CD4-positive, alpha-beta T cell treated with Interleukin-4 for 4 hours (primary cell): ENCODE results near the gene CXCR6.

Experiments used
- DNase-seq: peaks from one replicate; pipeline ENCODE4 v3.0.0-alpha.2; 2020

Gene CXCR6

GRCh38 chr3:45949432-45949831 lies 6.2 kb downstream of the CXCR6 start:
- DNase-seq = no peak

GRCh38 chr3:45950131-45950530 lies 6.9 kb downstream of the CXCR6 start:
- no peak for DNase-seq

- DNase-seq = peak; percentile 73
Observed at GRCh38 chr3:45950686-45951600, 7.7 kb downstream of the CXCR6 start.

- no peak for DNase-seq
Observed at GRCh38 chr3:45951946-45952345, 8.7 kb downstream of the CXCR6 start.

- DNase-seq = no peak
Observed at GRCh38 chr3:45952456-45952855, 9.2 kb downstream of the CXCR6 start.

GRCh38 chr3:45953536-45953935 lies 10.3 kb downstream of the CXCR6 start:
- DNase-seq = no peak

GRCh38 chr3:45954306-45954705 lies 11.0 kb downstream of the CXCR6 start:
- no peak for DNase-seq

- DNase-seq = no peak
Observed at GRCh38 chr3:45955017-45955647, 11.9 kb downstream of the CXCR6 start.

- DNase-seq = no peak
Observed at GRCh38 chr3:45955706-45956105, 12.4 kb downstream of the CXCR6 start.

- no peak for DNase-seq
Observed at GRCh38 chr3:45957586-45957985, 14.3 kb downstream of the CXCR6 start.

GRCh38 chr3:45958321-45958791 lies 15.1 kb downstream of the CXCR6 start:
- no peak for DNase-seq

- no peak for DNase-seq
Observed at GRCh38 chr3:45959201-45959600, 15.9 kb downstream of the CXCR6 start.

GRCh38 chr3:45960289-45960688 lies 17.0 kb downstream of the CXCR6 start:
- no peak for DNase-seq

- DNase-seq = peak; percentile 34
Observed at GRCh38 chr3:45962033-45962432, 18.8 kb downstream of the CXCR6 start.

GRCh38 chr3:45964139-45964538 lies 20.9 kb downstream of the CXCR6 start:
- DNase-seq = no peak

GRCh38 chr3:45965253-45965652 lies 22.0 kb downstream of the CXCR6 start:
- no peak for DNase-seq

- peak; percentile 54 for DNase-seq
Observed at GRCh38 chr3:45965653-45966052, 22.4 kb downstream of the CXCR6 start.

- no peak for DNase-seq
Observed at GRCh38 chr3:45966371-45966791, 23.1 kb downstream of the CXCR6 start.

GRCh38 chr3:45966950-45967640 lies 23.8 kb downstream of the CXCR6 start:
- no peak for DNase-seq

GRCh38 chr3:45967724-45968123 lies 24.5 kb downstream of the CXCR6 start:
- no peak for DNase-seq

- no peak for DNase-seq
Observed at GRCh38 chr3:45968149-45968548, 24.9 kb downstream of the CXCR6 start.

- DNase-seq = no peak
Observed at GRCh38 chr3:45968706-45969105, 25.4 kb downstream of the CXCR6 start.

GRCh38 chr3:45969116-45969515 lies 25.9 kb downstream of the CXCR6 start:
- no peak for DNase-seq

- DNase-seq = no peak
Observed at GRCh38 chr3:45969953-45970352, 26.7 kb downstream of the CXCR6 start.
